ENCODE measurements around the gene B3GNT2. TPM values are rescaled to one million over a fixed set of nuclear protein-coding genes. Genes with fewer than 3 reads are reported as not detected.
"Not testable (repeated sequence)": the region's sequence is repeated elsewhere in the genome, so short reads cannot be mapped to it uniquely, and the experiment has no call there.

Gene B3GNT2
- polyA plus RNA-seq, 1 experiment, result 9.4 TPM

GRCh38 chr2:62151306-62151638, 44.6 kb upstream of the B3GNT2 start:
- no peaks in the 10 kb centered on the region for H3K27me3 ChIP-seq (ENCODE audit: control insufficient read depth, insufficient read depth, low read length)
- DNase-seq (ENCODE audit: low read depth), result no peak
- H3K4me3 ChIP-seq (ENCODE audit: low read depth, low read length), result no peak overlapping the region
- H3K36me3 ChIP-seq (ENCODE audit: control insufficient read depth, insufficient read depth, low read length), result no peaks in the 10 kb centered on the region
- POLR2A ChIA-PET, result no interaction called here
- CTCF ChIA-PET, result no interaction called here
- no peak for TF ChIP-seq CTCF (IDR thresholded peaks at IDR 0.05; ENCODE audit: insufficient read depth, low read depth, low read length)

DNA sequence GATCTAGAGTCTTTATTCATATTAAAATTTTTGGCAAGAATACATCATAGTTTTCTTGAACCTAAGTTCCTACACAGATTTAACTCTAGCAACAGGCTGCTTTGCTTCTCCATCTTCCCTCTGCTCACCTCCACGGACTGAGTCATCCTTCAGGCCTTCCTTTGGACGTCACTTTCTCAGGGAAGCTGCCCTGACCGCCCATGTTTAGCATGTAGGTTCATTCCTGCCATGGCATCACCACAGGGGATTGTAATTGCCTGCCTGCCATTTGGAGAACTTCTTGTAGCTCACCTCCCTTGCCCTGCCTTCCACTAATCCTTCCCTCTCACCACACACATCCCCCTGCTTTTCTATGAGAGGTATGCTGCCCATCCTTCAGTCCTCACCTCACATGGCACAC, 43.9 kb upstream of the B3GNT2 start:
- POLR2A ChIA-PET, result no interaction called here

GRCh38 chr2:62156861-62157496, 38.9 kb upstream of the B3GNT2 start:
- Histone ChIP-seq H3K36me3 (ENCODE audit: control insufficient read depth, insufficient read depth, low read length) (no peaks in the 10 kb centered on the region), H3K4me3 (ENCODE audit: low read depth, low read length) (no peak overlapping the region), H3K27me3 (ENCODE audit: control insufficient read depth, insufficient read depth, low read length) (no peaks in the 10 kb centered on the region)
- CTCF ChIA-PET, result no interaction called here
- POLR2A ChIA-PET, result no interaction called here
- DNase-seq (ENCODE audit: low read depth), result no peak
- no peak for TF ChIP-seq CTCF (IDR thresholded peaks at IDR 0.05; ENCODE audit: insufficient read depth, low read depth, low read length)

More for the DNA sequence above, 43.9 kb upstream of the B3GNT2 start:
- no peak for TF ChIP-seq CTCF (IDR thresholded peaks at IDR 0.05; ENCODE audit: insufficient read depth, low read depth, low read length)
- Histone ChIP-seq H3K4me3 (ENCODE audit: low read depth, low read length) (no peak overlapping the region), H3K27me3 (ENCODE audit: control insufficient read depth, insufficient read depth, low read length) (no peaks in the 10 kb centered on the region), H3K36me3 (ENCODE audit: control insufficient read depth, insufficient read depth, low read length) (no peaks in the 10 kb centered on the region)
- CTCF ChIA-PET, result no interaction called here
- no peak for DNase-seq (ENCODE audit: low read depth)

GRCh38 chr2:62158444-62159121, 37.3 kb upstream of the B3GNT2 start:
- Histone ChIP-seq H3K27me3 (ENCODE audit: control insufficient read depth, insufficient read depth, low read length) (no peaks in the 10 kb centered on the region), H3K36me3 (ENCODE audit: control insufficient read depth, insufficient read depth, low read length) (no peaks in the 10 kb centered on the region), H3K4me3 (ENCODE audit: low read depth, low read length) (no peak overlapping the region)
- ChIA-PET POLR2A (no interaction called here), CTCF (no interaction called here)
- DNase-seq (ENCODE audit: low read depth), result no peak
- TF ChIP-seq CTCF (IDR thresholded peaks at IDR 0.05; ENCODE audit: insufficient read depth, low read depth, low read length), result no peak

DNA sequence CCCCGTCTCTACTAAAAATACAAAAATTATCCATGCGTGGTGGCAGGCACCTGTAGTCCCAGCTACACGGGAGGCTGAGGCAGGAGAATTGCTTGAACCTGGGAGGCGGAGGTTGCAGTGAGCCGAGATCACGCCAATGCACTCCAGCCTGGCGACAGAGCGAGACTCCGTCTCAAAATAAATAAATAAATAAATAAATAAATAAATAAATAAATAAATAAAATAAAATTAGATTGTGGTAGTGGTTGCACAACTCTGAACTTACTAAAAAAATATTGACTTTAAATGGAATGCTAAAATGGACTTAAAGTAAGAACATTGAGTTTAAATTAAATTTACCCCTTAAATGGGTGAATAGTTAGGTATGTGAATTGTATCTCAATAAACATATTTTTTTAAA, 35.2 kb upstream of the B3GNT2 start:
- POLR2A ChIA-PET; H3K36me3 ChIP-seq (ENCODE audit: control insufficient read depth, insufficient read depth, low read length): not testable (repeated sequence)

More for the DNA sequence above, 35.2 kb upstream of the B3GNT2 start:
- CTCF ChIA-PET; H3K4me3 ChIP-seq (ENCODE audit: low read depth, low read length); H3K27me3 ChIP-seq (ENCODE audit: control insufficient read depth, insufficient read depth, low read length); DNase-seq (ENCODE audit: low read depth): not testable (repeated sequence)

All from BJ (cell line).